HCT116 (cell line): ENCODE data around the gene TARBP1. TPM values are rescaled to one million over a fixed set of nuclear protein-coding genes. Genes with fewer than 3 reads are reported as not detected.

ENCODE experiments used
- ATAC-seq: fragments of 200-7000 bp; cut with Tn5 transposase; 2 replicates; pipeline ENCODE4 v1.9.1; 2020; ENCODE audit warnings: mild to moderate bottlenecking, moderate library complexity
- BruUV-seq: library from RNA; stranded (reverse); fragments of 400-500 nt; replicated peaks from 2 replicates; lab custom pipeline; 2021; lab: Mats Ljungman, UMichigan
- CTCF ChIA-PET: fragments of 300-600 bp; sonication (Branson Sonifier 250); formaldehyde crosslinking; loops from one replicate; lab custom pipeline; 2021; ENCODE audit warnings: antibody characterized with exemption; lab: Charles Lee
- POLR2A ChIA-PET: fragments of 300-600, 350-600 bp; sonication (Branson Sonifier 250); formaldehyde crosslinking; loops from one replicate; lab custom pipeline; 2021; ENCODE audit warnings: antibody characterized with exemption; lab: Charles Lee
- RAD21 ChIA-PET, 2 experiments: fragments of 300-600 bp; sonication (Branson Sonifier 250); formaldehyde crosslinking; loops; one replicate each; lab custom pipeline; 2023; ENCODE audit warnings: low total read pairs in 2 of 2; ENCODE audit not compliant: uncharacterized antibody in 2 of 2, unreplicated experiment in 2 of 2, low non-redundant PET in 1 of 2; lab: Charles Lee
- DNase-seq: peaks from one replicate; pipeline ENCODE4 v3.0.0-alpha.2; 2010; ENCODE audit warnings: low read depth, low spot score
- H2AFZ ChIP-seq: fragments of 200-600 bp; shearing (Covaris generic), sonication (generic); 2 replicates; pipeline ENCODE4 v1.6.1; 2017; ENCODE audit warnings: low read depth, mixed run types, mixed read lengths, antibody characterized with exemption, low read length; ENCODE audit not compliant: poor library complexity, severe bottlenecking
- H3K27ac ChIP-seq: 2 replicates; pipeline ENCODE4 v1.5.1; 2012; ENCODE audit warnings: low read depth, low read length
- H3K27me3 ChIP-seq: fragments of 200-600 bp; sonication (generic); 2 replicates; pipeline ENCODE4 v1.6.1; 2016; ENCODE audit warnings: mixed run types, low read length, mixed read lengths; ENCODE audit not compliant: insufficient read depth
- H3K36me3 ChIP-seq, 2 experiments: fragments of 200-500 bp in 1 of 2; fragments of 200-600 bp in 1 of 2; sonication (Bioruptor generic) in 1 of 2; sonication (generic) in 1 of 2; 2 replicates each; pipeline versions ENCODE4 v1.5.1 to v1.6.1; 2014 to 2016; ENCODE audit warnings: low read length in 2 of 2, inconsistent platforms in 1 of 2, mixed read lengths in 1 of 2, mixed run types in 1 of 2; ENCODE audit not compliant: insufficient read depth in 2 of 2, control insufficient read depth in 1 of 2
- H3K4me1 ChIP-seq, 2 experiments: fragments of 200-600 bp in 1 of 2; sonication (generic) in 1 of 2; 2 replicates each; pipeline versions ENCODE4 v1.5.1 to v1.6.1; 2012 to 2017; ENCODE audit warnings: low read length in 2 of 2, inconsistent platforms in 1 of 2, mild to moderate bottlenecking in 1 of 2, mixed read lengths in 1 of 2, mixed run types in 1 of 2, moderate library complexity in 1 of 2; ENCODE audit not compliant: insufficient read depth in 2 of 2, control insufficient read depth in 1 of 2
- H3K4me2 ChIP-seq: fragments of 200-600 bp; sonication (generic); 2 replicates; pipeline ENCODE4 v1.6.1; 2017; ENCODE audit warnings: mixed run types, low read length, mixed read lengths
- H3K4me3 ChIP-seq, 2 experiments: fragments of 200-600 bp in 1 of 2; sonication (generic) in 1 of 2; replicated peaks in 1 of 2; 2 replicates each; pipeline ENCODE4 v1.5.1; 2011 to 2016; ENCODE audit warnings: low read length in 2 of 2, control low read depth in 1 of 2, low read depth in 1 of 2, mild to moderate bottlenecking in 1 of 2, mixed read lengths in 1 of 2, mixed run types in 1 of 2
- H3K79me2 ChIP-seq: fragments of 200-600 bp; sonication (generic); 2 replicates; pipeline ENCODE4 v1.6.1; 2017; ENCODE audit warnings: mild to moderate bottlenecking, mixed run types, low read length, moderate library complexity, mixed read lengths; ENCODE audit not compliant: insufficient read depth
- H3K9ac ChIP-seq: fragments of 200-600 bp; sonication (generic); 2 replicates; pipeline ENCODE4 v1.6.1; 2016; ENCODE audit warnings: low read length, mixed read lengths
- H3K9me2 ChIP-seq: fragments of 200-600 bp; sonication (generic), shearing (Covaris generic); 2 replicates; pipeline ENCODE4 v1.6.1; 2017; ENCODE audit warnings: mixed run types, mild to moderate bottlenecking, moderate library complexity; ENCODE audit not compliant: insufficient read depth
- H3K9me3 ChIP-seq, 2 experiments: fragments of 200-500 bp in 1 of 2; fragments of 200-600 bp in 1 of 2; sonication (Bioruptor generic) in 1 of 2; sonication (generic) in 1 of 2; 2 replicates each; pipeline ENCODE4 v1.6.1; 2014 to 2017; ENCODE audit warnings: low read length in 2 of 2, mixed read lengths in 2 of 2, inconsistent platforms in 1 of 2, low read depth in 1 of 2, mild to moderate bottlenecking in 1 of 2, mixed run types in 1 of 2, moderate library complexity in 1 of 2; ENCODE audit not compliant: control insufficient read depth in 1 of 2, insufficient read depth in 1 of 2
- H4K20me1 ChIP-seq: fragments of 200-600 bp; sonication (generic), shearing (Covaris generic); 2 replicates; pipeline ENCODE4 v1.6.1; 2017; ENCODE audit warnings: mixed run types, mild to moderate bottlenecking, moderate library complexity; ENCODE audit not compliant: insufficient read depth
- CBX3 ChIP-seq: IDR thresholded peaks from 2 replicates; pipeline ENCODE4 v1.6.1; 2012; ENCODE audit warnings: low read depth
- CEBPB ChIP-seq: IDR thresholded peaks from 2 replicates; pipeline ENCODE4 v1.6.1; 2012; ENCODE audit warnings: low read depth
- EZH2phosphoT487 ChIP-seq: fragments of 200-600 bp; IDR thresholded peaks from 2 replicates; pipeline ENCODE4 v1.6.1; 2018; ENCODE audit warnings: antibody characterized with exemption, borderline replicate concordance
- POLR2A ChIP-seq: IDR thresholded peaks from 2 replicates; pipeline ENCODE4 v1.7.0; 2011; ENCODE audit warnings: borderline replicate concordance; ENCODE audit not compliant: insufficient read depth, insufficient read length; ENCODE audit errors: extremely low read depth
- SIN3A ChIP-seq: IDR thresholded peaks from 2 replicates; pipeline ENCODE4 v1.6.1; 2012; ENCODE audit warnings: low read depth
- SP1 ChIP-seq: IDR thresholded peaks from 2 replicates; pipeline ENCODE4 v1.6.1; 2012; ENCODE audit warnings: low read depth
- SRF ChIP-seq: IDR thresholded peaks from 2 replicates; pipeline ENCODE4 v1.6.1; 2012; ENCODE audit warnings: low read depth
- ZNF274 ChIP-seq: fragments of 200-500 bp; sonication (Bioruptor generic); IDR thresholded peaks from 2 replicates; pipeline ENCODE4 v1.6.1; 2014; ENCODE audit warnings: mild to moderate bottlenecking, low read depth, low read length, inconsistent platforms
- intact Hi-C: fragments of 100-400 bp; cut with micrococcal nuclease; formaldehyde crosslinking; loops from 2 replicates; pipeline ENCODE4 v1.10.0; 2022
- total RNA-seq: library from RNA; stranded (reverse); gene quantifications from one replicate; pipeline ENCODE4 v1.2.1, GENCODE V29; 2021; ENCODE audit not compliant: unreplicated experiment
- TF ChIP-seq, protein P1 (sequence below): IDR thresholded peaks from 2 replicates; pipeline ENCODE4 v1.6.1; 2012

The TARBP1 gene
- total RNA-seq, 1 experiment from 2014 or later, result 17.2 TPM

DNA sequence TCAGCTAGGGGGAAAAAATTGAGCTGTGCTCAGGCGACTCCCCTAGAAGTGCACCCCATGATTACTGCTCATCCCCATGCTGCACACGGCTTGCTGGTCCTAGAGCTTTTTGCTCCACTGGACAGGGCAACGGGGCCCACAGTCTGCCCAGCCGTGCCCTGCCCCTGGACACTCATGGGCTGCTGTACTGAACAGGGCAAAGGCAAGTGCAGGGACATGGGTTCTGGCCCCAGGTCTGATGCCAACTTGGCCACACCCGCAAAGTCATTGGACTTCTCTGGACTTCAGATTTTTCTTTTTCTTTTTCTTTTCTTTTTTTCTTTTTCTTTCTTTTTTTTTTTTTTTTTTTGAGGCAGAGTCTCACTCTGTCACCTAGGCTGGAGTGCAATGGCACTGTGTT, 42.9 kb upstream of the TARBP1 start:
- Histone ChIP-seq H3K4me2 (no peak overlapping the region), H4K20me1 (no peaks in the 10 kb centered on the region), H3K9ac (no peak overlapping the region), H3K4me3 (no peak overlapping the region), H3K27ac (no peak overlapping the region), H3K9me3 (no peaks in the 10 kb centered on the region), H3K79me2 (no peaks in the 10 kb centered on the region), H3K27me3 (no peaks in the 10 kb centered on the region), H3K4me1 (peaks cover 10 to 11% of the 10 kb centered on the region in 2 experiments), H3K36me3 (no peaks in the 10 kb centered on the region), H2AFZ (no peak overlapping the region), H3K9me2 (no peaks in the 10 kb centered on the region)
- RAD21 ChIA-PET, result no interaction called here
- DNase-seq (no peak), ATAC-seq (no peak)
- POLR2A ChIA-PET, result no interaction called here
- no peak for TF ChIP-seq SIN3A
- intact Hi-C loops, result no loop called here
- CTCF ChIA-PET, result no interaction called here
- no TSS peak for BruUV-seq

DNA sequence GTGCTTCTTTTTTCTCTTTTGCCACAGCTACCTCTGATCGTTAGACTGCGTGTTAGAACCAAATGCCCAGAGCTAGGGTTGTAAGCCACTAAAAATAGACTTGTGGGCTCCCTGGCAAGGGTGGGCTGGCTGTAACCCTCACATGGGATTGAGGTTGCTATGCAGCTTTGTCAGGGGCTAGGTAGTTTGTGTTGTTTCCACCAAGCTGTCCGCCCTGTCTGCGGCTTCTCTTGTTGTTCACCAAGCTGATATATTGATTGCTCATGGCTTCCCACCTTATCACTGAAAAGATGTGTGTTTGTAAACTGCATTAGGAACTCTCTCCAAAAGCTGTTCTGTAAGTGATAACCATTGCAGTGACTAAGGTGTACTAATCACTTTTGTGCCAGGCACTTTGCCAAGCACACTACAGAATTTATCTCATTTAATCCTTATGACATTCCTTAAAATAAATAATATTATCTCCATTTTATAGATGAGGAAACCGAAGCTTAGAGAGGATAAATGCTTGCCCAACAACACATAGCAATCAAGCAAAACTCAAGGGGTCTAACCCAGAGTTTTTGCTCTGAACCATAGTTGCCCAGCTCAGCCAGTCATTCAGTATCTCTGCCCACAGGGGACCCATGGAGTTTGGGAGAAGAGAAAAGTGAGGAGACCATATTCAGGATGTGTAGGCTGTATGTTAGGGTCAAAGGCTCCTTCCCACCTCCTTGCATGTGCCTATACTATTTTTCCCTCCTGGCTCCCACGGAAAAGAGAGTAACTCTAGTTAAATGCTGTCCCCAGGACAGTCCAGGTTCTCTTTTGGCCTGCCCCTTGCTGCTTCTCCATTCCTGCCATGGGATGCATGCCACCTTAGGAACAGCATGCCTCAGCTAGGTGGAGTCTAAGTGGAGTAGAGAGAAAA, 42.2 kb upstream of the TARBP1 start:
- no peaks in the 10 kb centered on the region for H3K79me2 ChIP-seq
- H3K4me1 ChIP-seq, result peaks cover 10 to 11% of the 10 kb centered on the region in 2 experiments
- ChIA-PET CTCF (no interaction called here), POLR2A (no interaction called here), RAD21 (no interaction called here)
- no peak overlapping the region for H2AFZ ChIP-seq
- no TSS peak for BruUV-seq
- H3K9me3 ChIP-seq, result no peaks in the 10 kb centered on the region
- H3K4me2 ChIP-seq, result no peak overlapping the region
- H3K27me3 ChIP-seq, result no peaks in the 10 kb centered on the region
- intact Hi-C loops, result no loop called here
- no peaks in the 10 kb centered on the region for H4K20me1 ChIP-seq
- H3K4me3 ChIP-seq, result no peak overlapping the region
- H3K36me3 ChIP-seq, result no peaks in the 10 kb centered on the region
- TF ChIP-seq CBX3 (no peak), POLR2A (no peak), ZNF274 (no peak), SIN3A (no peak), EZH2phosphoT487 (no peak), SP1 (no peak), SRF (no peak), CEBPB (no peak)
- TF ChIP-seq, protein P1, sequence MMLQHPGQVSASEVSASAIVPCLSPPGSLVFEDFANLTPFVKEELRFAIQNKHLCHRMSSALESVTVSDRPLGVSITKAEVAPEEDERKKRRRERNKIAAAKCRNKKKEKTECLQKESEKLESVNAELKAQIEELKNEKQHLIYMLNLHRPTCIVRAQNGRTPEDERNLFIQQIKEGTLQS, result no peak
- H3K9me2 ChIP-seq, result no peaks in the 10 kb centered on the region
- DNase-seq (no peak), ATAC-seq (no peak)
- H3K9ac ChIP-seq, result no peak overlapping the region
- H3K27ac ChIP-seq, result no peak overlapping the region
